GM19455 (cell line): ENCODE data around the gene S100A9.
"Not testable (repeated sequence)": the region's sequence is repeated elsewhere in the genome, so short reads cannot be mapped to it uniquely, and the experiment has no call there.

Source experiments
- ATAC-seq: cut with Tn5 transposase; IDR thresholded peaks from one replicate; pipeline ENCODE4 v1.9.1; 2021; ENCODE audit not compliant: unreplicated experiment

Gene S100A9

GRCh38 chr1:153357853-153358690, at the start of gene S100A9:
Gene S100A9, plus strand, starts transcription at chr1:153357854. Its CDS starts 430 bp downstream, at chr1:153358284.
- ATAC-seq, result no peak

DNA sequence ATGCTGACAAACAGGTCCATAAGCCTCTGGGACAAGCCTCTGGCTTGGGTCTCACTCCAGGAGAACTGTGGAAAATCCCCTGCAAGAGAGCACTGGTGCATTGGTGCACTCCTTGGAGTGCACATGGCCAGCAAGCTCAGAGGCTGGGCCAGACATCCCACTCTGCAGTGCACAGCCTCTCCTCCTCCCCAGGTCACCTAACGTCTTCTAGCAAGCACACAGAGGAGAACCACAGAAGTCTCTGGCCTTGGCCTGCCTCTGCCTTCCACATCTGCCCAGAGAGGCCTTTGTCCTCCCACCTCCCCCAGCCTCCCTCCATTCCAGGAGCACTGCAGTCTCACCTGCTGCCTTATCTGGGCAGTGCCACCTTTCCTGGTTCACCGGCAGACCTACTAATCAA, 49.1 kb upstream of the S100A9 start:
- ATAC-seq, result no peak

GRCh38 chr1:153309441-153309840, 48.2 kb upstream of the S100A9 start:
- no peak for ATAC-seq

DNA sequence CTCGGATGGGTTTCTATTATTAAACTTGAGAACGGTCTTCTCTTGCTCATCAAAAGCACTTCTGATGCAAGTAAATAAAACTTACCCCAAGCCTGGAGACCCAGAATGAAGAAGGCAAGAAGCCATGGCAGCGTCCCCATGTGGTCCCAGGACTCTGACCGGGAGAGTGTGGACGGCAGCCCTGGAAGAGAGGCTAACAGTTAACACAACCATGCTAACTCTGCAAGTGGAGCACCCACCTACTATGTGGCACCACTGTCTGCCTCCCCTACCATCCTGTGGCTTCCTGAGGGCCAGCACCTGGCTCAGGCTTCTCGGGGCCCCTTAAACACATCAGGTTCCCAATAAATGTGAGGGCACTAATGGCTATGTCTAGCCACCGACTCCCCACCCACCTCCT, 47.1 kb upstream of the S100A9 start:
- ATAC-seq, result no peak

DNA sequence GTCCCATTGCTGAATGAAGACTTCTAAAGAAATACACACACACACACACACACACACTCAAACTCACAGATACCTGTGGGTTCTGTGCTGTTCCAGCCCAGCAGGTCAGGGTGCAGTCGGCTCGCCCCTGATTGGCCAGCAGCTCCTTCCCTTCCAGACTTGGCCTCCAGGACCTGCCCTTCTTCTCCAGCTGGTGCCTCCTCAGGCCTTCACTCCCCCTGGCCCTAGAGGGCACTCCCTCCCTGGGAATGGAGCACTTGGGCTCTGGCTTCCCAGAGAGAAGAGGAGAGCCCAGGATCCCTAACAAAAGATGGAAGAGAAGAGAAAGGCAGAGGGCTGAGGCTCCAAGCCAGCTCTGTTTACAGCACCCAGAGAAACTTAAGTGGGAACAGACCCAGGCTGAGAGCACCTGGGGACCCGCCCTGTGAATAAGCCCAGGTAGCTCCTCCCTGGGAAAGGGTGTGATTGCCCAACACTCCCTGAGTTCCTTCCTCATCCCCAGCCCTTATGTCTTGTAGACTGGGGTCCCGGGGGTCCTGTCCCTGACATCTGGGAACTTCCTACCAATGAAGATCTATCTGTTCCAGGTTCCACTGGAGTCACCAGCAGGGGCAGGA, 45.0 kb upstream of the S100A9 start, which contains the start of gene PGLYRP3:
TSS of gene PGLYRP3 (minus strand) at position 383 of the 617 bp plus-strand sequence. CDS start 2,287 bp downstream, outside the sequence.
- no peak for ATAC-seq

DNA sequence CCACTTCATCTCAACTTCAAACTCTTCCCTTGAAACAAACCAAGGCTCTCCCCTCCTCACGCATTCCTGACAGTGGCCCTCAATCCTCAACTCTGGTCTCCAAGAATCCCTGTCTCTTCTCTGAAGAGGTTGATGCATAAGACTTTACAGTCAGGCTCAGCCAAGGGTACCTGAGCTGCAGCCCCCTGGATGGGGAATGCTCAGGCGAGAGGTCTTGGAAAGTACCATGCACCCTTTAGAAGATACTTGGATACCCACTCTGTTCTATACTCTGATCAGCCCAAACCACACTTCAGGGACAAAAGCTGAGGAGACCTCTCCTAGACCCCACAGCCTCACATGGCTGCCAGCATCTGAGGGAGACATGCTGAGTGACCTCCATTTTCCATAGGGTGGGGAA, 44.4 kb upstream of the S100A9 start:
- ATAC-seq, result no peak

- not testable (repeated sequence) for ATAC-seq
Measured at GRCh38 chr1:153314388-153314787, 43.3 kb upstream of the S100A9 start.

DNA sequence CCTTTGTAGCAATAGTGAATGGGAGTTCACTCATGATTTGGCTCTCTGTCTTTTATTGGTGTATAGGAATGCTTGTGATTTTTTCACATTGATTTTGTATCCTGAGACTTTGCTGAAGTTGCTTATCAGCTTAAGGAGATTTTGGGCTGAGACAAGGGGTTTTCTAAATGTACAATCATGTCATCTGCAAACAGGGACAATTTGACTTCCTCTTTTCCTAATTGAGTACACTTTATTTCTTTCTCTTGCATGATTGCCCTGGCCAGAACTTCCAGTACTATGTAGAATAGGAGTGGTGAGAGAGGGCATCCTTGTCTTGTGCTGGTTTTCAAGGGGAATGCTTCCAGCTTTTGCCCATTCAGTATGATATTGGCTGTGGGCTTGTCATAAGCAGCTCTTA, 41.6 kb upstream of the S100A9 start:
- not testable (repeated sequence) for ATAC-seq

DNA sequence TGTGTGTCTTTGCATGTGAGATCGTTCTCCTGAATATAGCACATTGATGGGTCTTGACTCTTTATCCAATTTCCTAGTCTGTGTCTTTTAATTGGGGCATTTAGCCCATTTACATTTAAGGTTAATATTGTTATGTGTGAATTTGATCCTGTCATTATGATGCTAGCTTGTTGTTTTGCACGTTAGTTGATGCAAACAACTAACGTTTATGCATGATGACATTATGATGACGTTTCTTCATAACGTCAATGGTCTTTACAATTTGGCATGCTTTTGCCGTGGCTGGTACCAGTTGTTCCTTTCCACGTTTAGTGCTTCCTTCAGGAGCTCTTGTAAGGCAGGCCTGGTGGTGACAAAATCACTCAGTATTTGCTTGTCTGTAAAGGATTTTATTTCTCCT, 39.5 kb upstream of the S100A9 start:
- not testable (repeated sequence) for ATAC-seq

DNA sequence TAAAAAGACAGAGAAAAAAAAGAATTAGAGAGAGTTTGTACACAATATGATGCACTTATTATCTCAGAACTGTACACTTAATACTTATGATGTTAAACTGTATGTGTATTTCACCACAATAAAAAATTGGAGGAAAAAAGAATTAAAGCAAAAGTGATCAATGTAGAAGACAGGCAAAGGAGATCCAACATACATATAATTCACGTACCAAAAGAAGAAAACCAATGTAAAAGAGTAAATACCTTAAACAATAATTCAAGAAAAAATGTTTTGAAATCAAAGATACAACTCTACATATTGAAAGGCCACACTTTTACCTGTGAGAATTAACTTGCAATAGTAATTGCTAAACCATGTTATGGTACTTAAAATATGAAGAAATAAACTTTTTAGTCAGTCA, 35.1 kb upstream of the S100A9 start:
- ATAC-seq, result no peak

DNA sequence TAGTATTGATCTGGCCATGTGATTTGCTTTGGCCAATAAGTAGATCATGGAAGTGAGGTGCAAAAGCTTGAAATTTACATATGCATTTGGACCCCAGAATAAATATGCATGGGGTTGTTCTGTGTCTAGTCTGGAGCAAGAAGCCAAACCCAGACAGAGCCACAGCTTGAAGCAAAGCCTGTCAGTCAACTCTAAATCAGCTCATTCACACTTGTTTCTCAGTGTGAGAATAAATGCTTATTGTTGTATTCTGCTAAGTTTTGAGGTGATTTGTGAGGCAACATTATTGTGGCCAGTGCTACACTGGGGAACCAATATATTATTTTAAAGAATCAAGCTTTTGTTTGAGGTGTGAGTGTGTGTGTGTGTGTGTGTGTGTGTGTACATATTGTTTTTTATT, 32.7 kb upstream of the S100A9 start:
- ATAC-seq, result no peak

- ATAC-seq, result no peak
Measured at GRCh38 chr1:153333902-153334301, 23.8 kb upstream of the S100A9 start.

DNA sequence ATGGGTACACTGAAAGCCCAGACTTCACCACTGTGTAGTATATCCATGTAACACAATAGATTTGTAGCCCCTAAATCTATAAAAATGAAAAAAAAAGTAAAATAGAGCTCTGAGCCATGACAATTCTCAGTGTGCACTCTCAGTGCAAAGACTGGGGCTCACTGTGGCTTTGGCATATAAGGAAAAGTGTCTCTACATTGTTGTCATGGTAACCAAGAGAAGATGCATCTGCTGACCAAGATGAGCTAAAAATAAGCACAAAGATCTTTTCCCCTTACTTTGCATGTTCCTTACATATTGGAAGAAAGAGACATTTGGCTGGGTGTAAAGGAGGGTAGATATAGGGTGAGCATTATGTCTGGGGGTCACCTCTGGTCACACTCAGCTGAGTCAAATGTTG, 21.0 kb upstream of the S100A9 start:
- ATAC-seq, result no peak

GRCh38 chr1:153337980-153338853, 19.4 kb upstream of the S100A9 start:
- ATAC-seq, result no peak

GRCh38 chr1:153339802-153340201, 17.9 kb upstream of the S100A9 start:
- no peak for ATAC-seq

GRCh38 chr1:153340356-153340755, 17.3 kb upstream of the S100A9 start:
- no peak for ATAC-seq

DNA sequence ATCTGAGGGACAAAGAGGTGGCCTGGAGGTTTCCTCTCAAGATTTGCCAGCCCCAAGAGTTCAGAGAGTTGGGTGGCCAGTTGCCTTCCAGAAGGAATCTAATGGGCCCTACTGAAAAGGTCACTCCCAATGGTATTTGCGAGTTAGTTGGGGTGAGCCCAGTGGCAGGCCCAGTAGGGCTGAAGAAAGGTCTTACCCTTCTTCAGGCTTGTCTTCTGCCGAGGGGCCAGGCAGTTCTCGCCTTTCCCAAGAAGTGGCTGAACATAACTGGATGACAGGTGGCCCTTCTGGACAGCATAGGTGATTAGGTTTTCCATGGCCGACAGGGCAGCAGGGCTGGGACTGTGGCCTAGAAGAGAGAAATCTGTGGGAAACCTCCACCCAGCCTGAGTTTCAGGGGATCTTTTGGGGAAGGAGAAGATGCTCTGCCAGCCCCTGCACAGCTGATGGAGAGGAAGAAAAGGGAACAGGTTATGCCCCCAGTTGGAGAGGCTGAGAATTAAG, 16.2 kb upstream of the S100A9 start:
- no peak for ATAC-seq

GRCh38 chr1:153342178-153342577, 15.5 kb upstream of the S100A9 start:
- no peak for ATAC-seq

DNA sequence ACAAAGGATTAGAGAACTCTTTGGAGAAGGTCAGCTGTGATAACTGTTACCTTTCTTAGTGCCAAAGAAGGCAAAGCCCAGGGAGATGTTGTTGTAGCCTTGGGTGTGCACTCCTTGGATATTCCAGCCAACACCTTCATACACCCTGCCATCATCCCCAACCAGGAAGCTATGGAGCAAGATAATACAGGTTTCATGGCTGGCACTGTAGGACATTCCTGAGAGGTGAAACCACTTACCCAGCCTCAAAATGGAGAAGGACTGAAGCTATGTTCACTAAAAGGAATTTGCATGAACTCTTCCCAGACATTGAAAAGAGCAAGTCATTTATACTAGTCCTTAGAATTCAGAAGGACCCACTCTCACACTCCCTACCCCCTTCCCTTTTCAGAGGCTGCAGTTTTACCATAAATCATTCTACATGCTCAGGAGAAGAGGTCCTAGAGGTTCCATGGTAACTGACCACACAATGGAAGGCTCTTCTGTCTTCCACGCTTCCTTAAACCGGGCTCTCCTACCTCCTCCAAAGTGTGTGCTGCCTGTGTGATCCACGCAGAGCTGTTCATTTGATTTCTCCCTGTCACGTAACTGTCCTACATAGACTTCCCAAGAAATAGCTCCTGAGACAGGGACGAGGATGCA, 14.5 kb upstream of the S100A9 start:
- ATAC-seq, result no peak

GRCh38 chr1:153343811-153344717, 13.6 kb upstream of the S100A9 start:
- ATAC-seq, result no peak
